ENCODE measurements around the gene DENND4A. TPM values are rescaled to one million over a fixed set of nuclear protein-coding genes. Genes with fewer than 3 reads are reported as not detected.
A peak's percentile ranks its signal among the peaks of the same experiment; 100 is the strongest.

Gene DENND4A
- total RNA-seq, 1 donor from 2014 or later: 13.9 TPM

DNA sequence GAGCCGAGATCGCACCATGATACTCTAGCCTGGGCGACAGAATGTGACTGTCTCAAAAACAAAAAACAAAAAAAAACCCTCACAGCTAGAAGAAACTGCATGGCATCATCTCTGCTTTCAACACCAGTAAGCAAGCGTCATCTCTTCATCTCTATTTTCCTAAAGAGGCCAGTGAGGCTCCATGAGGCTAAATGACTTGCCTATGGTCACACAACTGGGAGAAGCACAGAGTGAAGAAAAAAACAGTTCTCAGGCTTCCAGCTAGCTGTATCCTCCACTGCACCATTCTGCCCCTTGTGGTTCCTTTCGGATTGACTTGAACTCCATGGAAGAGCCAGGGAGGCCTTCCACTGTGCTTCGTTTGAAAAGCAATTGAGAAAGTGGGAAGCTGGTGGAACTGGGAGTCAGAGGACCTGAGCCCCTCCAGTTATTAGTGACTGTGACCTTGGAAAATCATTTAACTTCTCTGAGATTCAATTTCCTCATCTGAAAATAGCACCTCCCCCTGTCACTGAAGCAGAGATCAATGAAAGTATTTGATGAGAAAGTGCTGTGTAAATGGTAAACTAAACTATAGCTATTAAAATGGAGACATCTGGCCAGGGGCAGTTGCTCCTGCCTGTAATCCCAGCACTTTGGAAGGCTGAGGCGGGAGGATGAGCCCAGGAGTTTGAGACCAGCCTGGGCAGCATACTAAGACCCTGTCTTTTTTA lies 32.1 kb upstream of the DENND4A start:
- no peak overlapping the region for H3K27ac Mint-ChIP-seq (ENCODE audit: unreplicated experiment)
- H4K20me1 ChIP-seq (ENCODE audit: insufficient read depth, low read length): no peaks in the 10 kb centered on the region
- H3K4me3 ChIP-seq (ENCODE audit: insufficient read depth, low read depth, low read length): no peak overlapping the region
- peak overlapping the region; percentile 45 for H2AFZ ChIP-seq (ENCODE audit: low read depth, low read length)
- no peaks in the 10 kb centered on the region for H3K4me1 Mint-ChIP-seq (ENCODE audit: low read depth, unreplicated experiment)
- H3K36me3 ChIP-seq (ENCODE audit: insufficient read depth, low read length): no peaks in the 10 kb centered on the region
- H3K36me3 Mint-ChIP-seq (ENCODE audit: low read depth, unreplicated experiment): no peaks in the 10 kb centered on the region
- H3K27me3 Mint-ChIP-seq (ENCODE audit: low read depth, unreplicated experiment): no peaks in the 10 kb centered on the region
- no peak overlapping the region for H3K4me2 ChIP-seq (ENCODE audit: low read length)
- no peak overlapping the region for H3K4me3 Mint-ChIP-seq (ENCODE audit: unreplicated experiment)
- H3K9me3 Mint-ChIP-seq (ENCODE audit: unreplicated experiment): no peaks in the 10 kb centered on the region
- H3K27ac ChIP-seq (ENCODE audit: low read depth, low read length): no peak overlapping the region
- no peaks in the 10 kb centered on the region for H3K9me3 ChIP-seq (ENCODE audit: insufficient read depth, low read depth, low read length)
- H3K9ac ChIP-seq (ENCODE audit: low read length): no peak overlapping the region
- DNase-seq (ENCODE audit: low read depth) (peak; percentile 33), FAIRE-seq (peak; percentile 64)
- no peaks in the 10 kb centered on the region for H3K27me3 ChIP-seq (ENCODE audit: insufficient read depth, low read length)
- TF ChIP-seq, protein P1, sequence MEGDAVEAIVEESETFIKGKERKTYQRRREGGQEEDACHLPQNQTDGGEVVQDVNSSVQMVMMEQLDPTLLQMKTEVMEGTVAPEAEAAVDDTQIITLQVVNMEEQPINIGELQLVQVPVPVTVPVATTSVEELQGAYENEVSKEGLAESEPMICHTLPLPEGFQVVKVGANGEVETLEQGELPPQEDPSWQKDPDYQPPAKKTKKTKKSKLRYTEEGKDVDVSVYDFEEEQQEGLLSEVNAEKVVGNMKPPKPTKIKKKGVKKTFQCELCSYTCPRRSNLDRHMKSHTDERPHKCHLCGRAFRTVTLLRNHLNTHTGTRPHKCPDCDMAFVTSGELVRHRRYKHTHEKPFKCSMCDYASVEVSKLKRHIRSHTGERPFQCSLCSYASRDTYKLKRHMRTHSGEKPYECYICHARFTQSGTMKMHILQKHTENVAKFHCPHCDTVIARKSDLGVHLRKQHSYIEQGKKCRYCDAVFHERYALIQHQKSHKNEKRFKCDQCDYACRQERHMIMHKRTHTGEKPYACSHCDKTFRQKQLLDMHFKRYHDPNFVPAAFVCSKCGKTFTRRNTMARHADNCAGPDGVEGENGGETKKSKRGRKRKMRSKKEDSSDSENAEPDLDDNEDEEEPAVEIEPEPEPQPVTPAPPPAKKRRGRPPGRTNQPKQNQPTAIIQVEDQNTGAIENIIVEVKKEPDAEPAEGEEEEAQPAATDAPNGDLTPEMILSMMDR (IDR thresholded peaks at IDR 0.05; ENCODE audit: insufficient read depth, low read depth, low read length): peak; percentile 71
- TF ChIP-seq EZH2 (IDR thresholded peaks at IDR 0.05; ENCODE audit: insufficient read depth, low read length): no peak
- H3K4me1 ChIP-seq (ENCODE audit: insufficient read depth, low read length): no peaks in the 10 kb centered on the region
- H3K79me2 ChIP-seq (ENCODE audit: insufficient read depth, low read length): no peaks in the 10 kb centered on the region

GRCh38 chr15:65822316-65822715 lies 30.2 kb upstream of the DENND4A start:
- no peaks in the 10 kb centered on the region for H3K27me3 Mint-ChIP-seq (ENCODE audit: low read depth, unreplicated experiment)
- Histone ChIP-seq H3K9ac (ENCODE audit: low read length) (no peak overlapping the region), H3K4me3 (ENCODE audit: insufficient read depth, low read depth, low read length) (no peak overlapping the region), H3K79me2 (ENCODE audit: insufficient read depth, low read length) (no peaks in the 10 kb centered on the region), H3K27ac (ENCODE audit: low read depth, low read length) (no peak overlapping the region), H3K36me3 (ENCODE audit: insufficient read depth, low read length) (no peaks in the 10 kb centered on the region), H3K27me3 (ENCODE audit: insufficient read depth, low read length) (no peaks in the 10 kb centered on the region), H3K9me3 (ENCODE audit: insufficient read depth, low read depth, low read length) (no peaks in the 10 kb centered on the region), H3K4me1 (ENCODE audit: insufficient read depth, low read length) (no peaks in the 10 kb centered on the region), H2AFZ (ENCODE audit: low read depth, low read length) (no peak overlapping the region), H3K4me2 (ENCODE audit: low read length) (no peak overlapping the region), H4K20me1 (ENCODE audit: insufficient read depth, low read length) (no peaks in the 10 kb centered on the region)
- no peak for TF ChIP-seq EZH2 (IDR thresholded peaks at IDR 0.05; ENCODE audit: insufficient read depth, low read length)
- TF ChIP-seq, protein P1 (IDR thresholded peaks at IDR 0.05; ENCODE audit: insufficient read depth, low read depth, low read length): no peak
- H3K36me3 Mint-ChIP-seq (ENCODE audit: low read depth, unreplicated experiment): no peaks in the 10 kb centered on the region
- H3K4me1 Mint-ChIP-seq (ENCODE audit: low read depth, unreplicated experiment): no peaks in the 10 kb centered on the region
- FAIRE-seq: no peak
- DNase-seq (ENCODE audit: low read depth): no peak
- no peaks in the 10 kb centered on the region for H3K9me3 Mint-ChIP-seq (ENCODE audit: unreplicated experiment)
- no peak overlapping the region for H3K27ac Mint-ChIP-seq (ENCODE audit: unreplicated experiment)
- no peak overlapping the region for H3K4me3 Mint-ChIP-seq (ENCODE audit: unreplicated experiment)

DNA sequence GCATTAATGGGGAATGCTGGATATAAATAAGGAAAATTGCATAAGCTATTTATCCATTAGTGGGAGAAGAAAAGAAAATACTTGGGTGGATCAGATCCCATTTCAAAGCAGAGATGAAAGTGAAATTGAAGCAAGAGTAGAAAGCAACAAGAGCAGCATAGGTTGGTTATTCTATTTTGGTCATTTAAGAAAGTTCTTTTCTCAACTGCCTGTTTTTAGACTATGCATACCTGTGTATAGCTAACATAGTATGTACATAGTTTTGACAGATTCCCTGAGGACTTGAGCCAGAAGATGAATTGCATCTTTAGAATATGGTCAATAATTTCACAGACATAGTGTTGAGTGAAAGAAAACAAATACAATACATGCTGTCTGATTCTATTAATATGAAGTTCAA lies 29.0 kb upstream of the DENND4A start:
- no peak overlapping the region for H3K27ac Mint-ChIP-seq (ENCODE audit: unreplicated experiment)
- no peaks in the 10 kb centered on the region for H3K4me1 Mint-ChIP-seq (ENCODE audit: low read depth, unreplicated experiment)
- no peaks in the 10 kb centered on the region for H3K36me3 ChIP-seq (ENCODE audit: insufficient read depth, low read length)

More for the DNA sequence above, 29.0 kb upstream of the DENND4A start:
- DNase-seq (ENCODE audit: low read depth): no peak
- no peak overlapping the region for H3K4me3 ChIP-seq (ENCODE audit: insufficient read depth, low read depth, low read length)
- TF ChIP-seq, protein P1 (IDR thresholded peaks at IDR 0.05; ENCODE audit: insufficient read depth, low read depth, low read length): no peak
- no peak for TF ChIP-seq EZH2 (IDR thresholded peaks at IDR 0.05; ENCODE audit: insufficient read depth, low read length)
- H3K9me3 Mint-ChIP-seq (ENCODE audit: unreplicated experiment): peaks cover 2% of the 10 kb centered on the region
- H3K79me2 ChIP-seq (ENCODE audit: insufficient read depth, low read length): no peaks in the 10 kb centered on the region
- no peaks in the 10 kb centered on the region for H3K36me3 Mint-ChIP-seq (ENCODE audit: low read depth, unreplicated experiment)
- FAIRE-seq: no peak
- H3K27ac ChIP-seq (ENCODE audit: low read depth, low read length): no peak overlapping the region
- no peaks in the 10 kb centered on the region for H3K9me3 ChIP-seq (ENCODE audit: insufficient read depth, low read depth, low read length)
- H2AFZ ChIP-seq (ENCODE audit: low read depth, low read length): no peak overlapping the region
- H3K9ac ChIP-seq (ENCODE audit: low read length): no peak overlapping the region
- H3K27me3 ChIP-seq (ENCODE audit: insufficient read depth, low read length): no peaks in the 10 kb centered on the region
- H3K4me2 ChIP-seq (ENCODE audit: low read length): no peak overlapping the region
- no peaks in the 10 kb centered on the region for H3K27me3 Mint-ChIP-seq (ENCODE audit: low read depth, unreplicated experiment)
- H3K4me3 Mint-ChIP-seq (ENCODE audit: unreplicated experiment): no peak overlapping the region
- H3K4me1 ChIP-seq (ENCODE audit: insufficient read depth, low read length): no peaks in the 10 kb centered on the region
- no peaks in the 10 kb centered on the region for H4K20me1 ChIP-seq (ENCODE audit: insufficient read depth, low read length)
